Myocyte (in vitro differentiated cells): ENCODE measurements around the gene PPIL6. TPM values are rescaled to one million over a fixed set of nuclear protein-coding genes. Genes with fewer than 3 reads are reported as not detected.

ENCODE experiments used
- DNase-seq: peaks from one replicate; pipeline ENCODE4 v3.0.0-alpha.2; 2012; ENCODE audit warnings: low read depth
- polyA plus RNA-seq: library from polyadenylated mRNA; unstranded; fragments of >200 nt; gene quantifications from one replicate; pipeline ENCODE4 v1.2.1, GENCODE V29; 2012; ENCODE audit warnings: missing spikeins
- total RNA-seq: library from RNA; depleted of rRNA; stranded (reverse); fragments of >200 nt; gene quantifications from 2 replicates; pipeline ENCODE4 v1.2.3, GENCODE V29; 2014

Gene PPIL6
- 4.8 and 6.2 TPM in 2 replicates for total RNA-seq
- 2.4 TPM for polyA plus RNA-seq

DNA sequence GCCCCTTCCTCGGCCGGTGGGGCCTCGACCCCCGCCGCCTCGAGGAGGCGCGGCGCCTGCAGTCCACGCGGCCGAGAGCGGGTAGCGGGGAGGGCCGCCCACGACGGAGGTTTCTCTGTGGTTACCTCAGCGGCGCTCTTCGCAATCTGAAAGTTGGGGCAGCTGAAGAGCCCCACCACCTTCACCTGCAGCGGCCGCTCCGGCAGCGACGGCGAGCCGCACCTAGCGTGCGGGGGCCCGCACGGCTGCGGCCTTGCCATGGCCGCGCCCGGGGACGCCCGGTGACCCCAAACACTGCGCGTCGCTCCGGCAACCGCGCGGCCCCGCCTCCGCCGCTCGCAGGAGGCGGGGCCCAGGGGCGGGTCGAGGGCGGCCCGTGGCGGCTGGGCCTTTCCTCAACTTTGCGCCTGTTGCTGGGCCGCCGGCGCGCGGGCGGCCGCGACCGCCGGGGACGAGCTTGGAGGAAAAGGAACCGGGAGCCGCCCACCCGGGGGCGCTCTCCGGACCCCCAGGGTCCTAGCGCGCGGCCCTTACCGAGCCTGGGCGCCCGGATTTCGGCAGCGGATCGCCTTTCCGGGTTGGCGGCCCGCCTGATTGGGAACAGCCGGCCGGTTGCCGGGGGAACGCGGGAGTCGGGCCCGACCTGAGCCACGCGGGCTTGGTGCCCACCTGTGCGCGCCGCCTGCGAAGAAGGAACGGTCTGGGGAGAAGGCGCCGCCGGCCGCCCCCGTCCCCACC is at the start of gene PPIL6, which contains the start of gene SMPD2:
TSS of gene PPIL6 (minus strand) at position 298 of the 738 bp plus-strand sequence. CDS start at position 260, 38 bp downstream.
TSS of gene SMPD2 (plus strand) at position 394 of the 738 bp plus-strand sequence. CDS start 398 bp downstream, outside the sequence.
- DNase-seq: peak; percentile 96

DNA sequence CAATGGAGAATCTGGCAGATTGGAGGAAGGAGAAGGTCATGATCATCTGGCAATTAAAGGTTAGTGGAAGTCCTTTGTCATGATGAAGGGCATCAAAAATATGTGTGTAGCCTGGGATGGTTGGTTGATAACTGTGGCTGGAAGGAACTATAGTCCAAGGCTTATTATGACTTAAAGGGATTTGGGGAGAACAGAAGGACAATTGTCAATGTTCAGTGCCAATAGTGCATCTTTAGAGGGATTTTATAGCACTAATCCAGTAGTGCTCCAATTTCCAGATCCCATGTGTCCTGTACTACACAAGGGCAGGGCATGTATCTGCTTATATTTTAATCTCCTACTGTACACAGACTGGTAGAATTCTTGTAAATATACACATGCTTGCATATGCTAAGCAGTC is 47.6 kb upstream of the PPIL6 start:
- DNase-seq: no peak

DNA sequence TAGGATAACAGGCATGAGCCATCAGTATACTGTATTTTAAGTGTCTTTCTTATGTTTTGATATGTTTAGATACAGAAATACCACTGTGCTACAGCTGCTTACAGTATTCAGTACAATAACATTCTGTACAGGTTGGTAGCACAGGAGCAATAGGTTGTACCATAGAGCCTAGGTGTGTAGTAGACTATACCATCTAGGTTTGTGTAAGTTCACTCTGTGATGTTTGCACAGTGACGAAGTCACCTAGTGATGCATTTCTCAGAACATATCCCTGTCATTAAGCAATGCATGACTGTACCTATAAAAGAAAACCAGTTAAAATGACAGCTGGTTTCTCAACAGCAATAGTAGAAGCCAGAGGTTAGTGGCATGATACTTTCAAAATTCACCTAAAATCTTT is 45.6 kb upstream of the PPIL6 start:
- no peak for DNase-seq

DNA sequence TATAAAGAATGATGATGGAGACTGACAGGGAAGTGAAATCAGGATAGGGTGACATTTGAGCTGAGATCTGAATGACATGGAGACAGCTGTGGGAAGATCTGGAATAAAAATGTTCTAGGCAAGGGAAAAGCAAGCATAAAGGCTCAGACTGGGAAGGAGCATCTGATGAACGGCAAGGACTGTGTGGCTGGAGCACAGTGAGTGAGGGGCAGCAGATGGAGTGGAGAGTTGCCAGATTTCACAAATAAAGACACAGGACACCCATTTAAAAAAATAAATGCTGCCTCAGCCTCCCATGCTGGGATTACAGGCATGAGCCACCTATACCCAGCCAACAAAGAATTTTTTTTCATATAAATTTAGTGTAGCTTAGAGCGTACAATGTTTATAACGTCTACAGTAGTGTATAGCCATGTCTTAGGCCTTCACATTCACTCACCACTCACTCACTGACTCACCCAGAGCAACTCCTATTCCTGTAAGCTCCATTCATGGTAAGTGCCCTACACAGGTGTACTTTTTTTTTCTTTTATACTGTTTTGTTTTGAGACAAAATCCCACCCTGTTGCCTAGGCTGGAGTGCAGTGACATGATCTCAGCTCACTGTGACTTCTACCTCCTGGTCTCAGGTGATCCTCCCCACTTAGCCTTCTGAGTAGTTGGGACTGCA is 45.0 kb upstream of the PPIL6 start:
- peak; percentile 28 for DNase-seq

DNA sequence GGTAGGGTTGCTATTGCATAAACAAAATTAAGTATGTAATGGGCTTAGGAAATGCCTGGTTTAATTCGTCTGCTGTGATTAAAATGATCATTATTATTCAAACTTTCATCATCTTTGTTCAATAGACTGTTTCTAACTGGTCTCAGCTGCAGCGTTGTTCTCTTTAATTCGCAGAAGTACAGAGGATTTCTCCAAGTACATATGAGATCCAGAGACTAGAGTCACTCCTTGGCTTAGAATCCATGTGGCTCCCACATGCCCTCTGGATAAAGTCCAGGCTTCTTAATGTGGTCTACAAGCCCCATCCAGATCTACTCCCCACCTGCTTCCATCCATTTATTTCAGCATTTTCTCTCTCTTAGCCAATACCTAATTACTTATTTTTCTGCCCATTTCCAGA is 43.7 kb upstream of the PPIL6 start:
- peak; percentile 83 for DNase-seq

DNA sequence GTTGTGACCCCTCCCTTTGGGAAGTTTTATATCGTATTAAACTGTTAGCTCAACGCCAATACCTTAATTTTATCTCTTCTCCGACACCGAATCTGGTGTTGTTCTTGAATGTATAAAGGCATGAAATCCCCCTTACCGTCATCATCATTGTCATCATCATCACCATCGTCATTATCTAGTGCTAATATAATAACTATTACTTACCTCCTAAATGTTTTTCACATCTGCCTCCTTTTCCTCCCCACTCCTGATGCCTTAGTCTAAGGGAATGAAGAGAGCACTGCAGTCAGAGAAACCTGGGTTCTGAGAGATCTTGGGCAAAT is 43.3 kb upstream of the PPIL6 start:
- DNase-seq: no peak

DNA sequence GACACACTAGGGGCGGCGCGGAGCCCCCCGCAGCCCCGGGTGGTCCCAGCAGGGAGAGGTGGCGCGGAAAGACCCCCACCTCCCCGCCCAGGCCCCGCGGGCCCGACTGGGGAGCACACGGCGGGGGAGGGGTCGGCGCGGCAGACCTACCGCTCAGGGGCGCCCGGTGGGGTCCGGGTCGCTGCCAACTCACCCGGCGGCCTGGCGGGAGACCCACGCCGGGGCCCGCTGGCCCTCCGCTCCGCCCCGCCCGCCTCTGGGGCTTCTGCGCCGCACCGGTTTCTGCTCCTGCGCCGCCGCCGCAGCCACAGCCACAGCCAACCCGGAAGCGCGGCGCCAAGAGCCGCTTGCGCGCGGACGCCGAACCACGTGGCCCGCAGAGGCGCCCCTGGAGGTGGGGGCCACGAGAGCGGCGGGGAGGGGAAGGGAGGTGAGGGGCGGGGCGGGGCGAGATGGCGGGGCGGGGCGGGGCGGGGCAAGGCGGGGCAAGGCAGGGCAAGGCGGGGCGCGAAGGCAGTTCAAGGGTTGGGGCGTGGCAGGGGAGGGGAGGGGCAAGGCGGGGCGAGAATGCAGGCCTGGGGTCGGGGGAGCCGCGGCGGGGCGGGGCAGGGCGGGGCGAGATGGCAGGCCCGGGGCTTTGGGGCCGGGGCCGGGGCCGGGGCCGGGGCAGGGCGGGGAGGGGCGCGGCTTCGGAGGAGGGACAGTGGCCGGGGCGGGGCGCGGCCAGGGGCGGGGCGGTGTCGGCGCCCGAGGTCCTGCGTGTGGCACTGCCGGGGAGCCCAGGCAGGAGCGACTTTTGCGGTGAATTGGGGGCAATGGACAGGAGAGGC is 42.7 kb upstream of the PPIL6 start, which contains the start of gene ZBTB24:
TSS of gene ZBTB24 (minus strand) at position 315 of the 830 bp plus-strand sequence. CDS start 1,193 bp downstream, outside the sequence.
- DNase-seq: peak; percentile 91

DNA sequence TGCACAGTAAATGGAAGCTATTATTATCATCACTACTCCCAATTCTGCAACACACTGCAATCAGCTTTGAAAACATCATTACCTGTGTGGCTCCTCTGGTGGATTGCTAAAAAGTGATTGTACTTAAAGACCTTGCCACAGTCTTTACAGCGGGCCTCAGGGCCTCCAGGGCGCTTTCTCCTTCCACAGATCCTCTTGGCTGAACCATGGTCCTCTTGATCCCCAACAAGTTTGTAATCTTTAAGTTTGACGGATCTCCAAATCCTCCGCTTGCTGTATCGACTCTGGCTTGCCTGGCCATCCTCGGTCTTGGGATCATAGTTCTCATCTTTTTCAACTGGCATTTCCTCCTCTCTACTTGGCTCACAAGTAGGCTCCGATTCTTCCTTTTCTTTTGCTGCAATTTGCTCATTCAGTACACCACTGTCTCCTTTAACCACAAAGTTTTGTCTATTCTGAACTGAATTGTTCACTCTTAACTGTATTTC is 40.6 kb upstream of the PPIL6 start:
- DNase-seq: no peak

DNA sequence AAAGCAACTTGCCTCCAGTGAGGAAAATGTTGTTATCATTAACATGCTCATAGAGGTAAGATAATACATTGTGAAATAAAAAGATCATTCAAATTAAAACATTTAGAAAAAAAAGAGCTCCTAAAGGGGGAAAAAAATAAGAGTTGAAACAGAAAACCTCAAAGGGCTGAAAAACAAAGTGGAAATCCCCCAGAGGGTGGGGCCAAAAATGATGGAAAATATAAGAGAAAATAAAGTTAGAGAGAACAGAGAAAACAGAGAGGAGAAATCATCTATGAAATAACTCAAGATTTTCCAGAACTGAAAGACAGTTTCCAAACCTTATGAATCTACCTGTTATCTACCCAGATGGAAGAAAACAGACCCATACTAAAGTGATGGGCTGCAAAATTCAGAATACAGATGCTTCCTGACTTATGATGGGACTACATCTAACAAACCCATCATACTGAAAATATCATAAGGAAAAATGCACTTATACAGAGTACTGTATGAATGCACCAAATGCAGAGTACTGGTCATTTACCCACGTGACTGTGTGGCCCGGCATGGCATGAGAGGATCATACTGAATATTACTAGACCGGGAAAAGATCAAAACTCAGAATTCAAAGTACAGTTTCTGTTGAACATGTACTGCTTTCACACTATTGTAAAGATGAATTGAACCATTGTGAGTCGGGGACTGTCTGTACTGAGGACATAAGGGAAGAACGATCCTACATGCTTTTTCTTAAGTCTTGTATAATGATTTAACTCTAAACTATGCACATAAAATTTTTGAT is 38.6 kb upstream of the PPIL6 start:
- no peak for DNase-seq

DNA sequence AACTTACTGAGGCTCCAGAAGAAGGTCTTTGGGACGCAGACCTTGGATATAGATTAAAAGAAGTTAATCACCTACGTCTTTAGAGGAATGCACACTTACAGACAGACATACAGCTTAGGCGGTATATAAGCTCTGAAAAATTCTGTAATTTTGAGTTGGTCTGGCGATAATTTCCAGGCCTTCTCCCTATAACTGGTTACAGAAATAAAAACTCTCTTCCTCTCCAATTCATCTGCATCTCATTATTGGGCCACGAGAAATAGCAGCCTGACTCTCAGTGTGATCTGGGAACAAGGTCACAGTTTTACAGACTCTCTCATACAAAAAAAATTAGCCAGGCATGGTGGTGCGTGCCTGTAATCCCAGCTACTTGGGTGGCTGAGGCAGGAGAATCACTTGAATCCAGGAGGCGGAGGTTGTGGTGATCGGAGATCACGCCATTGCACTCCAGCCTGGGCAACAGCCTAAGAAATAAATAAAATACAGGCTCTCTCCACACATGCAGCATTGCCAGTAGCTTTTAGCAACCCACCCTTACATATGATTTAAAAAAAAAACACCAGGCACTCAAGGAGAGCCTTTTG is 37.9 kb upstream of the PPIL6 start:
- DNase-seq: no peak

DNA sequence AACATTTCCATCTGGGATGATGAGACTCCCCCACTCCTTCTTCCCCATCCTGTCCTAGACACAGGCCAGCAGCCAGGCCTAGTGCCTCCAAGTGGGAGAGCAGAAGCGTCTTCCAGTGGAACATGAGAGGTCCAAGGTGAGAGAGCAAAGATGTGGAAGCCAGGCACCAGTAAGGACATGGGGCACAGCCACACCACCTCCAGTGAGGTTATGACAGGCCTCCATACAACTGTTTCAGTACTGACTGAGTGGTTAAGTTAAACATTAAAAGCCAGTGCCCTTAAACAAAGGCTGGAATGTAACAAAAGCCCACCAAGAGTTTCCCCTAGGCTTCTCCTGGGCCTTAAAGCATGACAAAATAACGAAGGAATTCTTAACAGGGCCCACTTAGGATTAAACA is 37.3 kb upstream of the PPIL6 start:
- DNase-seq: no peak

DNA sequence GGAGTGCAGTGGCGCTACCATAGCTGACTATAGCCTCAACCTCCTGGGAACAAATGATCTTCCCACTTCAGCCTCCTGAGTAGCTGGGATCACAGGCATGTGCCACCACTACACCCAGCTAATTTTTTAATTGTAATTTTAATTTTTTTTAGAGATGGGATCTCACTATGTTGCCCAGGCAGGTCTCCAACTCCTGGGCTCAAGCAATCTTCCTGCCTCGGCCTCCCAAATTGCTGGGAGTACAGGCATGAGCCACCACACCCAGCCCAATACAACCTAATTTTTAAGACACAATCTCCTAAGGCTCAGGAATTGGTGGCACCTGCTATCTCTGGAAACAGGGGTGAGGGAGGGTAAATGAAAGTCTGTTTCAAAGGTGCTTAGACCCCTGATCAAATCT is 36.8 kb upstream of the PPIL6 start:
- no peak for DNase-seq

DNA sequence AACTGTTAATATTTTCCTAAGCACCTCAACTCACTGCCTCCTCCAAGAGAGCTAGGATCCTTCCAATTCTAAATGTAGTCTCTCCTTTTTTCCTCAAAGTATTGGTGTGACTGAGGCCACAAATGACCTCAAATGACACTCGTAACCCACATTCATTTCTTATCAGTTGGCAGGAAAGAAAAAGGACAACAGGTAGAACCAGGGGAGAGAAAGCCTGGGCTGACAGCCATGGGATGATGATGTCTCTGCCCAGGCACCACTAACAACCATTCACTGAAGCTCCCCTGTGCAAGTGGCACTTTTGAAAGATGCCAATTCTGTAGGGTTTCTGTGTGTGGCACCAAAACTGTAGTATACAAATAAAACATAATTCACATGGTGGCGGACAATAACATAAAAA is 35.2 kb upstream of the PPIL6 start:
- no peak for DNase-seq

DNA sequence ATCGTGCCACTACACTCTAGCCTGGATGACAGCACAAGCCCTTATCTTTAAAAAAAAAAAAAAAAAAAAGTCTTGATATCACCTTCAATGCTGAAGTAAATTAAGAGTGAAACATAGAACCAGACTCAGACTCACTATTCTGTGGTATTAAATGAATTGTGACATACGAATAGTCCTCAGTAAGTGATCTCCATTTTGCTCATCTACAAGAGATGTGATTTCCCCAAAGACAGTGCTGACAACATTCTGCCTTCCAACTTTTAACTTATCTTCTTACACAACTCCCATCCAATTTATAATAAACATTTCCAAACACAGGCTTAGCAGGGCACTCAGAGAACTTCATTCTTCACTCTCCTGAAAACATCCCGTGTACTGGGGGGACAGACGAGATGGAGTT is 34.6 kb upstream of the PPIL6 start:
- DNase-seq: no peak

DNA sequence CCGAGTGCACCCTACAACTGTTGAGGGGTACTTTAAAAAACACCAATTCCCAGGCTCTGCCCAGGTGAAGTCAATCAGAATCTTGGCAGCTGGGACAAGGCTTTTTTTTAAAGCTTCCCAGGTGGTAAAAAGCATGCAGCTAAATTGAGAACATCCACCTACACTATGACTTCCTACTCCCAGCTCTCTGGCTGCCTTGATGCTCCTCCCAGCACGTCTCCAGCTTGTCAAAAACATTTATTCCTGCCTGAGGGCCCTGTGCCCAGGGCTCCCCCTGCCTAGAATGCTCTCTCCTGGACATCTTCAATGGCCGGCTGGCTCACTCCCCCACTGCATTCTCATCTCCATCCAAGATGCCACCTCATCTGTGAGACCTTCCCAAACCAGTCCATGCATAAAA is 32.7 kb upstream of the PPIL6 start:
- no peak for DNase-seq

DNA sequence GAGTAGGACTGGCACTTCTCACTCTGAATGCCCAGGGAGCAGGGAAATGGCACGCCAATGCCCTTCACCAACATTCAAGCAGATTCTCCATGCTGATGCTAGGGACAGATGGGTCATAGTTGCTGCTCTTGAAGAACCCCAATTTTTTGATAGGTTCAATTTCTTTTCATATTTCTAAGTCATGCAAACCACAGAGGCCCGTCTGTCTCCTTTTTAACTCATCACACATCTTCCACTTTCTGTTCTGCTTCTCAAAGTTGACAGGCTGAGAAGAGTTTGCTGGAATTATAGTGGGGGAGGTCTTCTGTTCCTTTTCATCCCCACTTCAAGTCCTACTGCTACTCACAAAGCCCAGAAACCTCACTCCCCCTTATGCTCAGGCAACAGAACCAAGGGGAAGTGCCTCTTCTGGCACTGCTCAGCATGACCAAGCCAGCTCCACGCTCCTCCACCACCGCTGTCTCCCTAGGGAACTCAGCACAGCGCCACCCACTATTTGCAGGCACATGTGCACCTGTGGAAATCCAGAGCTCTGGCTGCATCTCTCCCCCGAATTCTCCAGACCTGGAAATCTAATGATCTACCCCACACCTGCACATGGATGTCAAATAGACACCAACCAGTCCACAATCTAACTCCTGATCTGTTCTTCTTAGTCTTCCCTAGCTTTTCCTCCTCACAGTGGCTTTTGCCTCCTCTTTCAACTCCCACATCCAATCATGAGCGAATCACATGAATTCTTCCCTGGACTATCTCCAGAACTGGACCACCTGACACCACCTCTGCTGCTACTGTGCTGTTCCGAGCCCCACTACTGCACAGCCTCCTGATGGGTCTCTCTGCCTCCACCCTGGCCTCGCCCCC is 31.9 kb upstream of the PPIL6 start:
- no peak for DNase-seq

DNA sequence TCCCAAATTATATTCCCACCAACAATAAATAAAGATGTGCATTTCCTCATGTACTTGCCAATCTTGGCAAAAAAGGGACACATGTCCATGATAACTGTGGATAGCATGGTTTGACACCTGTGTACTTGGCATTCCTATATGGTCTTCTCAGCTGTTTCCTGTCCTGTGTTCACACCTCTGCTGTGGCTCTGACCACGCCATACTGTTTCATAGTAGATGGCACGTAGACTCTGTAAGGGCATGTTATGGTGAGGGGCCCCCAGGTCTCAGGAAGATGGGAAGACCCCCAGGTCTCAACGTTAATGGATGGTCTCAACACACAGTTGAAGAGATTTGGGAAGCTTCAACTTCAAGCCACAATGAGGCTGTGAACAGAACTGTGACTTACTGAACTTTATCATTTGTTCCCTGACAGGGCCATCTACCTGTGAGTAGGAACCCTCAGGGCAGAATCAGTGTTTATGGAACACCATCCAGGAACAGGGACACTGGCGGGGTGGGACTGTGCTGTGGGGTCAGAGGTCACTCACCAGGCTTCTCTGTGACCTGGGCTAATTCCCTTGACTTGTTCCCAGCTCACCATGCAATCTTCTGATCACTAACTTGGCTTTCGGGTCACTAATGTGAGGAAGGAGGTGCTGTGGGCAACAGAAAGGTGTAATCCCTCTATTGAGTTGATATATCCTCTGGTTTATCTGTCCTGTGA is 30.8 kb upstream of the PPIL6 start:
- DNase-seq: no peak

DNA sequence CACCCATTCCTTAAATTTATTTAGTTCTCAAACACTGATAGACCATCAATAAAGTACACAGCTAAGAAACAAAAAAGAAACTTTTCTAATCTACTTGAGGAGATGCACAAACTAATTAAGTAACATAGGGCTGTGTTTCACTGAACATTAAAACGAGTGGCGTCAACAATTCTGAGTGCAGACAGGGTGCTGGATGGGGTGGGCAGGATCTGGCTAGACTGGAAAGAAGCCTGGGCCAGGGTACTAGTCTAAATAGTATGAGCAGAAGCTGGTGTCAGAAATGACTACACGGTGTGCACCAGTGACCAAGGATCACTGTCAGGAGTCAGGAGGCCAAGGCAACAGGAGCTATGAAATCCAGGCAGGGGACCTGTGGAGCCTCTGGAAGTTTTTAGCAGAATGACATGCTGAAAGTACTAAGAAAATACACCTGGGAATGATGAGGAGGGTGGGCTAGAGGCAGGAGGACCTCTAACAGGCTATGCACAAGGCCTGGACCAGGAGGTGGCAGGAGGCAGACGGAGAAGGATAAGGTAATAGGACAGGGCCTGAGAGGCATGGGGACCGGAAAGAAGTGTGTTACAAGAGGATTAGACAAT is 29.3 kb upstream of the PPIL6 start:
- DNase-seq: no peak

DNA sequence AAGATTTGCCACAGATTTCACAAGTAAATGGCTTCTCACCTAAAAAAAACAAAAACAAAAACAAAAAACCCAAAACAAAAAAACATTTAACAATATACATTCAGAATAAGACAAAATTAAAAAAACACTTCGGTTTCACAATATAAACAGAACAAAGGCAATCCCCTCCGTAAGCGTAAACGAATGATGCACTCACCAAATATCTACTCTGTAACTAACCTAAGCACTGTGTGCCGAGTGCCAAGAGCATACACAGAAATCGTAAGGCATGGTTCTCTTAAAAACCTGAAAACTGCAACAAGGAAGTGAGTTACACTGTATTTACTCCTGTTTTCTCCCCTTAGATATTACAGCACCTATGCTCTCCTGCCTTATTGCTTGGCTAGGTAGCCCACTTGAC is 27.3 kb upstream of the PPIL6 start:
- no peak for DNase-seq
